GM12875 (cell line): ENCODE measurements around the gene ENSA.
"Not testable (repeated sequence)": the region's sequence is repeated elsewhere in the genome, so short reads cannot be mapped to it uniquely, and the experiment has no call there.

ENCODE experiments used
- H3K4me3 ChIP-seq: one replicate; pipeline ENCODE4 v1.5.1; 2011; ENCODE audit warnings: low read depth, low read length, control low read depth
- CTCF ChIP-seq: IDR thresholded peaks from 2 replicates; pipeline ENCODE4 v1.5.1; 2011; ENCODE audit warnings: low read depth, mild to moderate bottlenecking, control low read depth, inconsistent platforms, low read length, moderate library complexity, borderline replicate concordance; ENCODE audit not compliant: insufficient read depth

The ENSA gene

DNA sequence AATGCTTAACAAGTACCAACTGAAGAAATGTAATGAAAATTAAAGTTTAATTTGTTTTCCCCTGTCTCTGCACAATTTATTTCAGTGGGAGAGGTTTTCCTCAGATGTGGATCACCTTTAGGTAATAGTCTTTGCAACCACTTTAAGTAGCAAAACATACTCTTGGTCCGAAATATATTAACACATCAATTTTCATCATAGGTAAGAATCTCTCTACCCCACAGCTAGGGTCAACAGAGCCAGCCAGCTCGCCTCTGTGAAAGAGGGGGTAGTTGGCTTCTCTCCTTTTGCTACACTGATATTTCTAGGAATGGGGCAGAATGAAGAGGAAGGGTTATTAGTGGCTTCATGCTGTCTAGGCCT is 25.2 kb downstream of the ENSA start:
- H3K4me3 ChIP-seq: no peak overlapping the region
- no peak for TF ChIP-seq CTCF

- TF ChIP-seq CTCF: no peak
- no peak overlapping the region for H3K4me3 ChIP-seq
Measured at GRCh38 chr1:150603711-150604110, 25.7 kb downstream of the ENSA start.

DNA sequence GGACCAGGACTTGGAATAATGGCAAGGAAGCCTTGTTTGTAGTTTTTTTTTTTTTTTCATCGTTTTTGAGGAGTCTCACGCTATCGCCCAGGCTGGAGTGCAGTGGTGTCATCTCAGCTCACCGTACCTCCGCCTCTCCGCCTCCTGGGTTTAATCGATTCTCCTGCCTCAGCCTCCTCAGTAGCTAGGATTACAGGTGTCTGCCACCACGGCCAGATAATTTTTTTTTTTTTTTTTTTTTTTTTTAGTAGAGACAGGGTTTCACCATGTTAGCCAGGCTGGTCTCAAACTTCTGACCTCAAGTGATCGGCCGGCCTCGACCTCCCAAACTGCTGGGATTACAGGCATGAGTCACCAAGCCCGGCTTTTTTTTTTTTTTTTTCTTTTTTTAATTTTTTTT is 27.0 kb downstream of the ENSA start:
- not testable (repeated sequence) for H3K4me3 ChIP-seq

DNA sequence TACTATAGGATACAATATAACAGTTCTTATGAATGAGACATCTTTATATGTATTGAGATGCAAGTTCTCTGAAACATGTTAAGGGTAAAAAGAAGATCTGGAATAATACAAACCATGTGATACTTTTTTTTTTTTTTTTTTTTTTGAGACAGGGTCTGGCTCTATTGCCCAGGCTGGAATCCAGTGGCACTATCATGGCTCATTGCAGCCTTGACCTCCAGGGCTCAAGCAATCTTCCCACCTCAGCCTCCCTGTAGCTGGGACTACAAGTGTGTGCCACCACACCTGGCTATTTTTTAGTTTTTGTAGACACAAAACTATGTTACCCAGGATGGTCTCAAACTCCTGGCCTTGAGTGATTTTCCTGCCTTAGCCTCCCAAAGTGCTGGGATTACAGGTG is 27.9 kb downstream of the ENSA start:
- no peak overlapping the region for H3K4me3 ChIP-seq
- TF ChIP-seq CTCF: no peak

GRCh38 chr1:150598346-150598745 is 31.1 kb downstream of the ENSA start:
- not testable (repeated sequence) for H3K4me3 ChIP-seq

GRCh38 chr1:150596976-150597375 is 32.4 kb downstream of the ENSA start:
- TF ChIP-seq CTCF: no peak
- no peak overlapping the region for H3K4me3 ChIP-seq

DNA sequence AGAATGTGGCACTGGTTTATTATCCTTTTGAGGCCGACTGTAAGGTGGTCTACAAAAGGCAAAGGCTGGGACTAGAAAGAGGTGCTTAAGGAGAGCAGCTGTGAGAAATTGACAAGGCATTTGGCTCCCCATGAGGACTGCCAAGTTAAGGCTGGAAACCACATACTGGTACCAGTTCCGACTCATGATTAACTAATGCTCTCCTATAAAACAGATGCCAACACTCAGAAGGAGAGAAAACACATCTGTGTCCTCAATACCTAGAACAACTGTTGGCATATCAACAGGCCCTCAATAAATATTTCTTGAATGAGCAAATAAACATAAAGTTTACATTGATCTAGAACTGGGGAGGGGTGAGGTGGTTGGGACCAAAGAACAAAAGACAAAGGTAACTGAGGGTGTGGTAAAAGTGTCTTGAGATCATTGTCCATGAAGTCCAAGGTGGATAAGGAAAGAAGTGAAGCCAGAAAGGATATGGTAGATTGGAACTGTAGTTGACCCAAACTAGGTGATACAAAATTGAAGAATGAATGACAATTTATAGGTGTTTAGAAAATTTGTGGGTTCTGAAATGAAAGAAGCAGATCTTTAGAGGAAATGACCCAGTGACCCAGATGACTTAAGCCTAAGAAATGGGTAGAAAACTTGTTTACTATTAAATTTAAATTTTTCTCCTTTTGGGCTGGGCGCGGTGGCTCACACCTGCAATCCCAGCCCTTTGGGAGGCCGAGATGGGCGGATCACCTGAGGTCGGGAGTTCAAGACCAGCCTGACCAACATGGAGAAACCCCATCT is 33.1 kb downstream of the ENSA start:
- no peak overlapping the region for H3K4me3 ChIP-seq
- TF ChIP-seq CTCF: no peak

- H3K4me3 ChIP-seq: no peak overlapping the region
Measured at GRCh38 chr1:150582371-150582770, 47.0 kb downstream of the ENSA start.

DNA sequence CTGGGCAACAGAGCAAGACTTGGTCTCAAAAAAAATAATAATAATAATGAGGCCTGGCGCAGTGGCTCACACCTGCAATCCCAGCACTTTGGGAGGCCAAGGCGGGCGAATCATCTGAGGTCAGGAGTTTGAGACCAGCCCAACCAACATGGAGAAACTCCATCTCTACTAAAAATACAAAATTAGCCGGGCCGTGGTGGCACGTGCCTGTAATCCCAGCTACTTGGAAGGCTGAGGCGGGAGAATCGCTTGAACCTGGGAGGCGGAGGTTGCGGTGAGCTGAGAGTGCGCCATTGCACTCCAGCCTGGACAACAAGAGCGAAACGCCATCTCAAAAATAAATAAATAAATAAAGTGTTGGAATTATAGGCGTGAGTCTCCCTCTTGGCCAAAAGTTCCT is 47.5 kb downstream of the ENSA start:
- H3K4me3 ChIP-seq: not testable (repeated sequence)

More at GRCh38 chr1:150582371-150582770, 47.0 kb downstream of the ENSA start:
- TF ChIP-seq CTCF: no peak

- H3K4me3 ChIP-seq: not testable (repeated sequence)
Measured at GRCh38 chr1:150581437-150581836, 48.0 kb downstream of the ENSA start.

GRCh38 chr1:150580966-150581365 is 48.4 kb downstream of the ENSA start:
- H3K4me3 ChIP-seq: not testable (repeated sequence)
